GM21825 (cell line): ENCODE results near the gene JAKMIP1.

ENCODE experiments used
- ATAC-seq: cut with Tn5 transposase; IDR thresholded peaks from one replicate; pipeline ENCODE4 v1.9.1; 2021; ENCODE audit warnings: mild to moderate bottlenecking, moderate library complexity; ENCODE audit not compliant: unreplicated experiment

The JAKMIP1 gene

DNA sequence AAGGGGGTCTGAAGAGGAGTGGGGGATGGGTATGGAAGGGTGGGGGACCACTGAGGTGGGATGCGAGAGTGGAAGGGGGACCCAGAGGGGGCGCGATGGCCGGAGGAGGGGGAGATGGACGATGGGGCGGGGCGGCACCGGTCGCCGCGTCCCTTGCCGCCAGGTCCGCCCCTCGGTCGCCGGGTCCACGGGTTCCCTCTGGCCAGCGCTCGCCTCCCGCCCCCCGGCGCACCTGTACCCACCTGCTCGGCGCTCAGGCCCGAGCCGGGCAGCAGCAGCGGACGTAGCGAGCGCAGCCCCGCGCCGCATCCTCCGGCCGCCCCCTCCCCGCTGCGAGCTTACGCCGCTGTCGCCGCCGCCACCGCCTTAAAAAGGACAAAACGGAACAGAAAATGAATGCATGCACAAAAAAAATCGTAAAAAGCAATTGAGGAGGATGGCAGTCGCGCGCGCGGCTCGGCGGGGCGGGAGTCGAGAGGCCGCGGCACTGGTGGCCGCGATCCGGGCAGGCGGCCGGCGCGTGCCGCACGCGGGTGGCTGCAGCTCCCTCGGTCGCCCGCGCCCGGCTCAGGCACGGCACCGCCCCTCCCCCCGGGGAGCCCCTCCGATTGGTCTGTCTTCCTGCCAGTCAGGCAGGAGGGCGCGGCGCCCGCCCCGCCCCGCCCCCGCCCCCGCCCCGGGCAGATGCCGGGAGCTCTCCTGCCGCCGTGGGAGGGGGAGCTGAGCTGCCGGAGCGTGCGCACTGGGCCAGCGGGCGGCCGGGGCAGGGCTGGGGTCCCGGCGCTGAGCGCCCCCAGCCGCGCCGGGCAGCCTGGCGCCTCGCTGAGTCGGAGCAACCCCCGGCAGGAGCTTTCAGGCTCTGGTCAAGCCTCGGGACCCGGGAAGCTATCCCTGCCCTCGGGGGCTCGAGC, at the start of gene JAKMIP1:
JAKMIP1 (minus strand) TSS at position 539 of the 911 bp plus-strand sequence. CDS start 87,699 bp downstream, outside the sequence.
- peak; percentile 89 for ATAC-seq

DNA sequence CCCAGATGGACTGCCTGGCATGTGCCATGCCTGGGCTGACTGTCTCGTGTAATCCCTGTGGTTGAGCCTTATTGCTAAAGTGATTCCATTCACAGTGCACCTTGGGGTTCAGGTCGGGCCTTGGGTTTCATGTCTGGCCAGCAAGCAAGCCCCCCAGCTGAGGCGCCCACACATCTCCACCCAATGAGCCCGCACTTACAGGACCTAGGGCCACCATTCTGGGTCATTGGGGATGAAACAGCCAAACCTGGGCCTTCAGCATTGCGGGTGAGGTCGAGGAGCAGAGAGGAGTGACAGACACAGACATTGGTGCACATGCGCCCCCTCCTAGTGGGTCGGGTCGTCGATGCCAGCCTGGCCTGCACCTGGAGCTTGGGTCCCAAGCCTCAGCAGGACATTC, 48.0 kb upstream of the JAKMIP1 start:
- ATAC-seq = no peak

DNA sequence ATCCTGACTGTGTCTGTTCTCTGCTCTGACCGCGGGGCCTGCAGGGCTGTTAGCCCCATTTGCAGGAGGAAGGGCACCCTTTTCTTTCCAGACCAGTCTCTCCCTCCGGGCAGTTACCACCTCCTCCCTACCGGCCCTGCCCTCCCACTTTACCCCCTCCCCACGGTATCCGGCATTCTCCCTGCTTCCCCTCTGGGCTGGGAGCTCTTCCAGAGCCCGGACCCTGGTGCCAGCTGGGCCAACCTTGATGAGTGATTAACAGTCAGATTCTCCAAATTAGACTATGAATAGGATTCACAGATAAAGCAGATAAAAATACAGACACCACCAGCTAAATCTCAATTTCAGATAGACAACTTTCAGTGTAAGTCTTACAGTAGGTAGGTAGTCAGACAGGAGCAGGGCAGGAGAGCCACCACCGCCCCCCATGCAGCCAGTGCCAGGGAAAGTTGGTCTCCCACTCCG, 45.9 kb upstream of the JAKMIP1 start:
- no peak for ATAC-seq

DNA sequence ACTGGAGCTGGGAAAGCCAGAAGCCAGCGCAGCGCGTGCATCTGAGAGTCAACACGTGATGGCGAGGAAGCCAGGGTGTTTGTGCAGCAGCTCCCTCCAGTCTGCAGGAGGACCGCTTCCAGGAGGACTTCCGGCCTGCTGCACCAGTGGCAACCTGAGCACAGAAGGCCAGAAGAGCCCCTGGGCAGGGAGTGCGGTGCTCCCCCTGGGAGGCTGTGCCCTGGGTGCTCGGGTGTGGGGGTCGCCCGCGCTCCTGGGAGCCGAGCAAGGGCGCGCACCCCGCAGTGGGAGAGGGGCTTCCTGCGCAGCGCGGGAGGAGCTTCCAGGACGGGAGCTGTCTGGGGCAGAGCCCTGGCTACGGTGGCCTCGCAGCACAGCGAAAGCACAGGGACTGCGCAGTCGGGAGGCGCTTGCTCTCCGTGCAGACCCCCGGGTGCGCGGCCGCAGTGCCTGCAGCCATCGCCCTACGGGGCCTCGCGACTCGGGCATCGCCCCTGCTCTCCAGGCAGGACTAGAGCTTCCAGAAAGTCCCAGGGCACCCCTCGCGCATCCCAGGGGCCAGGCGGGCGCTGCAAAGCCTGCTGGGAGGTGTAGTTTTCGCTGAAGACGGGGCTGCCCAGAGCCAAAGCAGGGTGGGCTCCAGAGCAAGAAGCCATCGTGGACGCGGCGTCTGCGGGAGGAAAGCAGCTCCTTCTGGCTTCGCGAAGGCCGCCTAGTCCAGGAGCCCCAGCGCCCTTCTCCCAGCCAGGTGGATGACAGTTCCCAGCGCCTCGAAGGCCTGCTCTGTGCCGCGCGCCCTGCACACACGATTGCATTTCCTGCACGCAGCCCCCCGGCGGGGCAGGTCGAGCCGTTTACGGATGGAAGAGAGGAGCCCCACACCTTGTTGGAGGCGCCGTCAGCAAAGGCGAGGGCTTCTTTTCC, 45.2 kb upstream of the JAKMIP1 start:
- no peak for ATAC-seq

DNA sequence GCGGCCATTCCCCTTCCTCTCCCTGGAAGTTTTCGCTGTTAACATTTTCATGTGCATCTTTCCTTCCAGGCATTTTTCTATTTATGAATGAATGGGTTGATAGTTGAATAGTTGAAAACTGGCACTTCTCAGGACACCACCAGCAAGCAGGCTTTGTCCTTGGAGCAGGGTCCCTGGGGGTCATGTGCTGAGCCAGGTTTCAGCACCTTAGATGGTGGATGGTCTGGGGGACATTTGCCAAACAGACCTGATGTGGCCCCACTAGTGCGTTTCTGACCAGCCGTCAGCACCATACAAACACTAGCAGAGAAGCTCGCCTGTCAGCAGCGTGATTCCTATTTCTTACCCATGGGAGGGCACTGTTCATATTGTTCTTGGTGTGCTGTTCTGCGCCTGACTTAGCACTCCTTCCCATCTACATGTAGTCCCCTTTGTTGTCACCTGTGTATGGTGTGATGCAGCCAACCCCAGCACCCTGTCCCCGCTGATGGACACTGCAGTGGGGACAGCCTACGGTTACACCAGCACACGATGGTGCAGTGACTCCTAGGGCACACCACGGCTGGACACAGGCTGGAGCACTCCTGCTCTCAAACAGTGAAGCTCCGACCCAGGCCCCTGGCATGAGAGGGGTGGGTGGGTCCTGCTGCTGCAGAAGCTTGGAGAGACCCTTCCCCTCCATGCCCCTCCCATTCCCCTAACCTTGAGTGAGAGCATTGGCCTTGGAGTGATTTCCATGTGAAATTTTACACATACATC, 42.1 kb upstream of the JAKMIP1 start:
- no peak for ATAC-seq

DNA sequence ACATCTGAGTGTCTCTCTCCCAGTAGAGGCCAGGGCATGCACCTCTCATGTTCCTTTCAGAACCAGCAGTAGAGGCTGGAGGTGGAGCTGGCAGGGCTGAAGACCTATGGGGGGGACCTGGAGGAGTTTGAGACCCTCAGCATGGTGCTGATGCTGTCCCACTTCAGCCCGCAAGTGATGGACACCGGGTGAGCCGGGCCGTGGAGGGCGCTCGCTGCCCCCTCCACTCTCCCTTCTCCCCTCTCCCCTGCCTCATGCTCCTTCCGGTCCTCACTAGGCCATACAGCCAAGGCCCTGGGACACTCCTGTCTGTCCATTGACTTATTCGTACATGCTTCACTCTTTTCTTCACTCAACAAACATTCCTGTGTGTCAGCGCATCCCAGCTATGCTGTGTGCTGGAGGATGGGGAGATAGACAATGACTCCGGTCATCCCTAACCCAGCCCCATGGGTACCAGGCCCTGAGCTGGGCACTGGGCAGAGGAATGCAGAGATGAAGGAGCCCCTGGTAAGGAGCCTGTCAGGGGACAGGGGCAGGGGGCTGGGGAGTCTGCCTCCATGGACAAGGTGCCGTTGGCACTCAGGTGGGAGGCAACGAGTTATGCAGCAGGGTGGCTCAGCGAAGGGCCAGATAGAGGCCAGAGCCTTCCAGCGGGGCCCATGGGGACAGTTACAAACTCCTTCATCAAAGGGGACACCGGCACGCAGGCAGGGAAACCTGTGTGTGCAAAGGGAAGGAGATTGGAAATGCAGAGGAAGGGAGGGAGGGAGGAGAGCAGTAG, 40.9 kb upstream of the JAKMIP1 start:
- ATAC-seq = no peak

- no peak for ATAC-seq
Measured at GRCh38 chr4:6239968-6240367, 39.6 kb upstream of the JAKMIP1 start.

- ATAC-seq = no peak
Measured at GRCh38 chr4:6239486-6239885, 39.1 kb upstream of the JAKMIP1 start.

DNA sequence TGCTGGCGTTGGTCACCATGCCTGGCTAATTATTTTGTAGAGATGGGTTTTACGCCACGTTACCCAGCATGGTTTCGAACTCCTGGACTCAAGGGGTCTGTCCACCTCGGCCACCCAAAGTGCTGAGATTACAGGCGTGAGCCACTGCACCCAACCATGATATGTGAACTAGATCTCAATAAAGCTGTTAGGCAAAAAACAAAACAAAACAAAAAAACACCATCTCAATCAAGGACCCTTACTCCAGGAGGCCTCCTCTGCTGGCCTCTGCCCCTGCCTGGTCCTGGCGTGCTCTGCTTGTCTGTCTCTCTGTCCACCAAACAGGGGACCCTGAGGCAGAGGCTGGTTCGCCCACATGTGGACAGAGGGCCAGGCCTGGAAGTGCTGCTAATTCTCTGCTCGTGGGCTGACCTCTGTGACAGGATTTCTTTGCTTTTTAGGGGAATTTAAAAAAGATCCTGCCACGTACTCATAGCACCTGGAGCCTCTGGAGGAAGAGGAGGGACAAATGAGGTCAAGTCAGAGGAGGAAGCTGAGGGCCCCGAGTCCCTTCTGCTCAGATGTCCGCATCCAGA, 36.6 kb upstream of the JAKMIP1 start:
- no peak for ATAC-seq

- no peak for ATAC-seq
Measured at GRCh38 chr4:6235901-6236640, 35.7 kb upstream of the JAKMIP1 start.

GRCh38 chr4:6235012-6235411, 34.7 kb upstream of the JAKMIP1 start:
- no peak for ATAC-seq

DNA sequence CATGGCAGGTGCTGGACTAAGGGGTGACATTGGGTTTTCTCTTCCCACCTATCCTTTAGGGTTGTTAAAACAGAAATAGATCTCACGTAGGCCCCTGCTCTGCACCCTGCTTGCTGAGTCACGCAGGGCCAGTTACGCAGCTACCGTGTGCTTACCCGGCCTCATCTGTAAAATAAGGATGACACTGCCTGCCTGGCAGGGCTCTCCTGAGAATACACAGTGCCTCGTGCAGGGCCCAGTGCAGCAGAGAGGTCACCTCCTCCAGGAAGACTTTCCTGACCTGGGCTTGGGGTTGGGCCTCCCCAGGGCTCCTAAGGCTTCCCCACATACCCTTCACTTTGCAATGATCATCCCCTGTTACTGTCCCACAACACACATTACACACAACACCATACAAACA, 33.6 kb upstream of the JAKMIP1 start:
- ATAC-seq = no peak

DNA sequence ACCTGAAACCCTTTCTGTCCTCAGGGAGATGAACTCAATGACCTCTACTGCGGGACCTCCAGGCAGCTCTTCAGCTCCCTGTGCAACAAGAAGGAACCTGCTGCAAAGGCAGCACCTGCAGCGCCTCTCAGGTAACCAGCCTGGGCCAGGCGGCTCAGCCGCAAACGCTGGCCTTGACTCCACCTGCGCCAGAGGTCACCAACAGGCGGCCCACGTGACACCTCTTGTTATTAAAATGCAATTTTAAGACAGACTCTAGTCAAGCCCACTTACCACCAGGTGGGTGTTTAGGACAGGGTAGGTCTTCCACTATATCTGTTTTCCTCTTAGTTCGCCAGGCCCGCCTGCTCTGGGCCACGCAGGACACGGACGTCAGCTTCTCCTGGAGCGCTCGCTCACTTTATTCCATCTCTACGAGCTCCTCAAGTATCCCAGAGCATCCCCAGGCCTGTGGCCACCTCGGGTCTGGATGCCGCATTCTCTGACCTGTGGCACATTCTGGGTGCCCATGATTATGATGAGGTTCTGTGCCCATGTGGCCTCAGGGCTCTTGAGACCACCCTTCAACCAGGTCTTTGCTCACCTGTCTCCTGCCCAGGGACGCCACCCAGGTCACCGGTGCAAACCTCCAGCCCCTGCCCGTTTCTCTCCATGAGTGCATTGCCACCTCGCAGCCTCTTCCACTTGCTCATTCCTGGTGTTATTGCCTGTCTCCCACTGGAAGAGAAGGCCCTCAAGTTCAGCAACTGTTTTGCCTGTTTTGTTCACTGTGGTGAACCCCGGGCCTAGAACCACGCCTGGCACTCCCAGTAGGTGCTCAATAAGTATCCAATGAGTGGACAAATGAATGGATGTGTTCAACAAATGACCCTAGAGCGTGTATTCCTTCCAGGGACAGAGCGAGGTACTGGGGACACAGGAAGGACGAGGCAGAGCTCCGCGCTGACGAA, 32.8 kb upstream of the JAKMIP1 start:
- ATAC-seq = no peak

GRCh38 chr4:6231663-6232165, 31.4 kb upstream of the JAKMIP1 start:
- ATAC-seq = no peak

DNA sequence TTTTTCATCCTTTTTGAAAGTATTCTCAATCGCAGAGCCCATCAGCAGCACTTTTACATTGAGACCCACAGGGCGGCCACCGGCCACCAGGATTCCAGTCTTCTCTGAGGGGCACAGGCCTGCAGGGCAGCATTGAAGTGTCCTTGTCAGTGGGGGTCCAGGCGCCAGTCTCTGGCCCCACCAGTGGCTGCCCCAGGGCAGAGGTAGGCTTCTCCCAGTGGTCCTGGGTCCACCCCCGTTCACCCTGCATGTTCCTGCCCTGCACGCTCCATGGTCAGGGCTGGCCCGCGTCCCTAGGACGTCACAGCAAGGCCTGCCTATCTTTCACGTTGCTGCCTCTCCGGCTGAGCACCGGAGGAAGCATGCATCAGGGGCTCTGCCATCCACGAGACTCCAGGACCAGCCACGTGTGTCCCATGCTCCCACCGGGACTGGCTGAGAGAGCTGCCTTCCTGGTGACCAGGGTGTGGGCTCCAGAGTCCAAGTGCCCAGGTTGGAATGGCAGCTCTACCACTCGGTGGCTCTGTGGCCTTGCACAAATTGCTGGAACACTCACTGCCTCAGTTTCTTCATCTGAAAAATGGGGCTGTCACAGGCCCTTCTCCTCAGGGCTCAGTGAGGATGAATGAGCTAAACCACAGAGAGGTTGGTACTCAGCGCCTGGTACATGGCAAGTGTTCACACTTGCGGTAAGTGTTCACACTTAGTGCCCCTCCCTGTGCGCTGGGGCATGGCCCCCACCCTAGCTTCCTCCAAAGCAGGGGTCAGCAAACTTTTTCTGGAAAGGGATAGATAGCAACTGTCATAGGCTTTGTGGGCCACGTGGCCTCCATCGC, 30.7 kb upstream of the JAKMIP1 start:
- ATAC-seq = no peak

DNA sequence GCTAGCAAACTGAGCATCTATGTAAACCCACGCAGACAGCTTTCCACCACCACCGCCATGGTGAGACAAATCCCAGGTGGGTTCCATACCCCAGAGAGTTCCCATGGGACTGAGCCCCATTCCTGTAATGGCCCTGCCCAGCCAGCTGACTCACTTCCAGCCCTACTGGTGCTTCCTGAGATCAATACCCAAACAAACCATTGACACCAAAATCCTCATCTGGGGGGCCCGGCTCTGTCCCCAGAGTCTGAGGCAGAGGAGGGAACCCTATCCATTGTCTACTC, 30.1 kb upstream of the JAKMIP1 start:
- no peak for ATAC-seq
